ENCODE results near the gene ANKRD1.

ANKRD1 gene

DNA sequence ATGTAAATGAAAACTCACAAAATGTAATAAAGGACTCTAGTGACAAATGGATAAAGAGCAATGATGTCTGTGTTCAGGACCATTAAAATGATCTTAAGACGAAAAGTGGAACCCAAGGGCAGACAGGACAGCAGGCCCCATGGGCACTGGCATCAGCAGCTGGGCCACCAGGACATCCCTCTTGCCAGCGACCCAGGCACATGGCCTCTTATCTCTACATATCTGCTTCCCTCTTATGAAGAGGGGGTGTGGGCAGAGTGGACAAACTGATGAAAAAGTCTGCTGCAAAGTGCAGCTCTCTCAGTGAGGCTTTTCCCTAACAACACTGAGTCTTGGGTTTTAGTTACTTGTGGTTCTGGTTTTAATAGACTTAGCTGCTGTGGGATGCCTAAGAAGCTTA, 44.8 kb upstream of the ANKRD1 start:
- no peak for DNase-seq (ENCODE audit: low read depth)
- TF ChIP-seq, protein P1, sequence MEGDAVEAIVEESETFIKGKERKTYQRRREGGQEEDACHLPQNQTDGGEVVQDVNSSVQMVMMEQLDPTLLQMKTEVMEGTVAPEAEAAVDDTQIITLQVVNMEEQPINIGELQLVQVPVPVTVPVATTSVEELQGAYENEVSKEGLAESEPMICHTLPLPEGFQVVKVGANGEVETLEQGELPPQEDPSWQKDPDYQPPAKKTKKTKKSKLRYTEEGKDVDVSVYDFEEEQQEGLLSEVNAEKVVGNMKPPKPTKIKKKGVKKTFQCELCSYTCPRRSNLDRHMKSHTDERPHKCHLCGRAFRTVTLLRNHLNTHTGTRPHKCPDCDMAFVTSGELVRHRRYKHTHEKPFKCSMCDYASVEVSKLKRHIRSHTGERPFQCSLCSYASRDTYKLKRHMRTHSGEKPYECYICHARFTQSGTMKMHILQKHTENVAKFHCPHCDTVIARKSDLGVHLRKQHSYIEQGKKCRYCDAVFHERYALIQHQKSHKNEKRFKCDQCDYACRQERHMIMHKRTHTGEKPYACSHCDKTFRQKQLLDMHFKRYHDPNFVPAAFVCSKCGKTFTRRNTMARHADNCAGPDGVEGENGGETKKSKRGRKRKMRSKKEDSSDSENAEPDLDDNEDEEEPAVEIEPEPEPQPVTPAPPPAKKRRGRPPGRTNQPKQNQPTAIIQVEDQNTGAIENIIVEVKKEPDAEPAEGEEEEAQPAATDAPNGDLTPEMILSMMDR (IDR thresholded peaks at IDR 0.05; ENCODE audit: low read length, missing control alignments): no peak
- no peak overlapping the region for H3K4me3 ChIP-seq (replicated peaks; ENCODE audit: low read depth, low read length)

DNA sequence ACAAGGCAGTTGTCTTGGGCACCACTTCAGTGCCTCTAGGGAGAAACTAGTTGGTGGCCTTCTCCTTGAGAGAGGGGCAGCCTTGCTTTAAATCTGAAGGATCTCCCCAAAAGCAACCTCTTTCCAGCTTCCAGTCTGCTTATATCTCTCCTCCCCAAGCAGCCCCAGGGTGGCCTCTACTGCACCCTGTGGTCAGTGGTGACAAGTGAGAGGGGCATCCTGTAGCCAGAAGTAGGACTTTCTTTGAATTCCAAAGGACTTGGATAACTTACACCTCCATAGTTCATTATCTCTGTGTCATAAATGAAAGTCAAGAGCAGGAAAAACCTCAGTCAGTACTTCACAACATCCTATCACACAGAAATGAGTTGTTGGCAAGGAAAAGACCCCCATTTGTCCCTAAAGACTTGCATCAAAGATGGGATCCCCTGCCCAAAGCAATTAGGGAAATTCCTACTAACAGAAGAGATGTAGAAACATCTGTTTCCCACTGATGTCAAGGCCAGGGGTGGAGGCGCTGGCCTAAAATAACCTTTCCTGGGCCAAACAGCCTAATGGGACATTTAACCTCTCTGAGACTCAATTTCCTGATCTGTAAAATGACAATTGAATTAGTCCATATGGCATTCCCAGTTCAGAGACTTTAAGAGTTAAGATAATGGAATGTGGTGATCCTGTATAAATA, 44.0 kb upstream of the ANKRD1 start:
- TF ChIP-seq, protein P1 (IDR thresholded peaks at IDR 0.05; ENCODE audit: low read length, missing control alignments): no peak
- no peak for DNase-seq (ENCODE audit: low read depth)
- no peak overlapping the region for H3K4me3 ChIP-seq (replicated peaks; ENCODE audit: low read depth, low read length)

DNA sequence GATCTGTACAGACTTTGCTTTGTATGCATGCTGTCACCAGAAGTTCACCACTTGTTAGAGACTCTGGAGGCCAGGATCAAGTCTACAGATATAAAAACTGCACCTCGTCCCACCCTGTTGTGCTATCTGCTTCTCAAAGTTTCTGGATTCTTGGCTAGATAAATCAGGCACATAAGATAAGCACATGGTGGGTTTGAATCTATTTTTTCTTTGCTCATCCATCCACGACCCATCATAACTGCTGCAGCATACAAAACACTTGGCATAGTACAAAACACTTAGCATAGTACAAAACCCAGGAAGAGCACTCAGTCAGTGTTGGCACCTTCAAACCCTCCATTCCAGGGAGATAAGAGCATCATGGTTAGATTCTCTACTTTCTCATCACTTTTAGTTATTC, 42.4 kb upstream of the ANKRD1 start:
- no peak overlapping the region for H3K4me3 ChIP-seq (replicated peaks; ENCODE audit: low read depth, low read length)
- TF ChIP-seq, protein P1 (IDR thresholded peaks at IDR 0.05; ENCODE audit: low read length, missing control alignments): no peak
- no peak for DNase-seq (ENCODE audit: low read depth)

DNA sequence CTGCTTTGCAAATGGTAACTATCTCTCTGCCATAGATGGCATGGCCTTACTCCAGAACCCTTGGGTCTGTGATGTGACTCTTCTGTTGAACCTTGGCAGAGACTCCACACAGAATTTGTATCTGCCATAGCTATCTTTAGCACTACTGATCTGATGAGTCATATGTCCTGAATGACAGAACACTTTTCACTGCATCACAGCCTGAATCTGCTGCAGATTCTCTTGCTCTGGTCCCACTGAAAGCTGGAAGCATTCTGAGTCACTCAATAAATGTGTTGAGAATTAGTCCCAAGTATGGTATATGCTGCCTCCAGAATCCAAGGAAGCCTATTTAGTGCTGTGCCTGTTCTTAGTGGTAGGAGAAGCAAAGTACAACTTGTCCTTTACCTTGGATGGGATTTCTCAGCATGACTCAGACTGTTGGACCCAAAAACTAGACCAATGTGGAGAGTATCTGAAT, 39.5 kb upstream of the ANKRD1 start:
- H3K4me3 ChIP-seq (replicated peaks; ENCODE audit: low read depth, low read length): no peak overlapping the region
- TF ChIP-seq, protein P1 (IDR thresholded peaks at IDR 0.05; ENCODE audit: low read length, missing control alignments): no peak
- DNase-seq (ENCODE audit: low read depth): peak; percentile 75

DNA sequence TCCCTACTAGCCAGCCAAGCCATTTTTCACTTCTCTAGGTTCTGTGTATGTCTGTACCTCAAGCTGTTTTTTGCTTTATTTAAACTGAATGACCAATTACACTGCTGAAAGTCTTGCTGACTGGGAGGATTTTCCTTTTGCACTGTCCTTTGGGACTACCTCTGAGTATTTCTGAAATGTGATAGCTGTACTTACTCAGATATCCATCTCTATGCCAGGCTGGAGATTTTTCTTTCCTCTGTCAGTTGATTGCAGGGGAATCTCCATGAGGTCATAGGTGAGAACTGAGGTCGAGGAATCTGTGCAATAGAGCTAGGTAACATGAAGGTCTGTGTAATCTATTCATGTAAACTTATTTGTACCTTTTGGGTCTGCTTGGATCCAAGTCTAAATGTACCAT, 38.9 kb upstream of the ANKRD1 start:
- DNase-seq (ENCODE audit: low read depth): no peak
- no peak overlapping the region for H3K4me3 ChIP-seq (replicated peaks; ENCODE audit: low read depth, low read length)
- TF ChIP-seq, protein P1 (IDR thresholded peaks at IDR 0.05; ENCODE audit: low read length, missing control alignments): no peak

DNA sequence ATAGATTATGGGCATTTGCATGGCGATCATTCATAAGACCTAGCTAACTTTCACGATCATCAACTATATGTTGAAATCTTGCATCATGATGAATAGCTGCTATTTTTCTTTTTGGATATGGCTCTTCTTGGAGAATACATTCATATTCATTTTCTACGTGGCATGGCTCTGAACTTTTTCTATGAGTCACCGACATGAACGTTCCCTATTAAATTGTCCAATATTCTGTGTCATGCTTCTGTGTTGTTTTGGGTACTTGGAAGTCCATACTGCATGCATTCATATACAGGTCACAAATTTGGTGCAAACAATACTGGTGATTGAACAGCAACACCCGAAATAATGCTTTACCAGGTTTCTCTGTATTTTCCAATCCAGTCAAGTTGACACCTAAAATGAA, 37.9 kb upstream of the ANKRD1 start:
- no peak for DNase-seq (ENCODE audit: low read depth)
- TF ChIP-seq, protein P1 (IDR thresholded peaks at IDR 0.05; ENCODE audit: low read length, missing control alignments): no peak
- no peak overlapping the region for H3K4me3 ChIP-seq (replicated peaks; ENCODE audit: low read depth, low read length)

Measured in fibroblast of pulmonary artery (primary cell).